ENCODE measurements around the gene SPECC1. TPM values are rescaled to one million over a fixed set of nuclear protein-coding genes. Genes with fewer than 3 reads are reported as not detected.

The SPECC1 gene
- total and polyA plus RNA-seq, 10 of the 15 experiments (the other 5 are each of a cell fraction or from before 2014, with no cell fraction given), result 6.4 to 40.6 (median 23.9) TPM

GRCh38 chr17:20210180-20210579, 201.0 kb downstream of the SPECC1 start:
- Histone ChIP-seq H3K36me3 (ENCODE audit: control insufficient read depth in 2 of 2, insufficient read depth in 2 of 2, low read length in 1 of 2) (no peaks in the 10 kb centered on the region), H3K4me1 (ENCODE audit: control insufficient read depth, insufficient read depth, low read length) (no peaks in the 10 kb centered on the region), H3K9me3 (replicated peaks; ENCODE audit: control insufficient read depth, insufficient read depth, low read length) (no peaks in the 10 kb centered on the region), H3K27ac (ENCODE audit: control insufficient read depth, insufficient read depth) (no peak overlapping the region), H3K9ac (ENCODE audit: control insufficient read depth, insufficient read depth, low read length) (no peak overlapping the region), H4K20me1 (ENCODE audit: control insufficient read depth, insufficient read depth) (no peaks in the 10 kb centered on the region), H3K79me2 (ENCODE audit: control insufficient read depth, insufficient read depth, low read length) (no peaks in the 10 kb centered on the region), H3K4me2 (ENCODE audit: control insufficient read depth, insufficient read depth) (no peak overlapping the region), H3K4me3 (no peak overlapping the region), H2AFZ (ENCODE audit: control insufficient read depth, low read depth, low read length) (no peak overlapping the region), H3K27me3 (replicated peaks in 1 of 2; ENCODE audit: control insufficient read depth in 2 of 2, insufficient read depth in 2 of 2, low read length in 1 of 2) (no peaks in the 10 kb centered on the region)
- no peak for TF ChIP-seq YBX1 (IDR thresholded peaks at IDR 0.05)
- TF ChIP-seq, protein P1, sequence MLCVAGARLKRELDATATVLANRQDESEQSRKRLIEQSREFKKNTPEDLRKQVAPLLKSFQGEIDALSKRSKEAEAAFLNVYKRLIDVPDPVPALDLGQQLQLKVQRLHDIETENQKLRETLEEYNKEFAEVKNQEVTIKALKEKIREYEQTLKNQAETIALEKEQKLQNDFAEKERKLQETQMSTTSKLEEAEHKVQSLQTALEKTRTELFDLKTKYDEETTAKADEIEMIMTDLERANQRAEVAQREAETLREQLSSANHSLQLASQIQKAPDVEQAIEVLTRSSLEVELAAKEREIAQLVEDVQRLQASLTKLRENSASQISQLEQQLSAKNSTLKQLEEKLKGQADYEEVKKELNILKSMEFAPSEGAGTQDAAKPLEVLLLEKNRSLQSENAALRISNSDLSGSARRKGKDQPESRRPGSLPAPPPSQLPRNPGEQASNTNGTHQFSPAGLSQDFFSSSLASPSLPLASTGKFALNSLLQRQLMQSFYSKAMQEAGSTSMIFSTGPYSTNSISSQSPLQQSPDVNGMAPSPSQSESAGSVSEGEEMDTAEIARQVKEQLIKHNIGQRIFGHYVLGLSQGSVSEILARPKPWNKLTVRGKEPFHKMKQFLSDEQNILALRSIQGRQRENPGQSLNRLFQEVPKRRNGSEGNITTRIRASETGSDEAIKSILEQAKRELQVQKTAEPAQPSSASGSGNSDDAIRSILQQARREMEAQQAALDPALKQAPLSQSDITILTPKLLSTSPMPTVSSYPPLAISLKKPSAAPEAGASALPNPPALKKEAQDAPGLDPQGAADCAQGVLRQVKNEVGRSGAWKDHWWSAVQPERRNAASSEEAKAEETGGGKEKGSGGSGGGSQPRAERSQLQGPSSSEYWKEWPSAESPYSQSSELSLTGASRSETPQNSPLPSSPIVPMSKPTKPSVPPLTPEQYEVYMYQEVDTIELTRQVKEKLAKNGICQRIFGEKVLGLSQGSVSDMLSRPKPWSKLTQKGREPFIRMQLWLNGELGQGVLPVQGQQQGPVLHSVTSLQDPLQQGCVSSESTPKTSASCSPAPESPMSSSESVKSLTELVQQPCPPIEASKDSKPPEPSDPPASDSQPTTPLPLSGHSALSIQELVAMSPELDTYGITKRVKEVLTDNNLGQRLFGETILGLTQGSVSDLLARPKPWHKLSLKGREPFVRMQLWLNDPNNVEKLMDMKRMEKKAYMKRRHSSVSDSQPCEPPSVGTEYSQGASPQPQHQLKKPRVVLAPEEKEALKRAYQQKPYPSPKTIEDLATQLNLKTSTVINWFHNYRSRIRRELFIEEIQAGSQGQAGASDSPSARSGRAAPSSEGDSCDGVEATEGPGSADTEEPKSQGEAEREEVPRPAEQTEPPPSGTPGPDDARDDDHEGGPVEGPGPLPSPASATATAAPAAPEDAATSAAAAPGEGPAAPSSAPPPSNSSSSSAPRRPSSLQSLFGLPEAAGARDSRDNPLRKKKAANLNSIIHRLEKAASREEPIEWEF (IDR thresholded peaks at IDR 0.05; ENCODE audit: insufficient replicate concordance, low read depth, low read length), result no peak
- no peak for TF ChIP-seq SUPT20H (IDR thresholded peaks at IDR 0.05; ENCODE audit: borderline replicate concordance, control insufficient read depth, low read depth, low read length)
- no peak for TF ChIP-seq SP1 (IDR thresholded peaks at IDR 0.05; ENCODE audit: low read depth, low read length)
- no peak for TF ChIP-seq NFYA (IDR thresholded peaks at IDR 0.05; ENCODE audit: borderline replicate concordance, low read depth, low read length)
- TF ChIP-seq RB1 (IDR thresholded peaks at IDR 0.05; ENCODE audit: borderline replicate concordance), result no peak
- no peak for TF ChIP-seq ELK1 (IDR thresholded peaks at IDR 0.05; ENCODE audit: low read depth, low read length)
- TF ChIP-seq IKZF1 (conservative IDR thresholded peaks at IDR 0.05), result no peak
- no peak for TF ChIP-seq MTA3 (IDR thresholded peaks at IDR 0.05; ENCODE audit: borderline replicate concordance, low read length)
- TF ChIP-seq, protein P2, sequence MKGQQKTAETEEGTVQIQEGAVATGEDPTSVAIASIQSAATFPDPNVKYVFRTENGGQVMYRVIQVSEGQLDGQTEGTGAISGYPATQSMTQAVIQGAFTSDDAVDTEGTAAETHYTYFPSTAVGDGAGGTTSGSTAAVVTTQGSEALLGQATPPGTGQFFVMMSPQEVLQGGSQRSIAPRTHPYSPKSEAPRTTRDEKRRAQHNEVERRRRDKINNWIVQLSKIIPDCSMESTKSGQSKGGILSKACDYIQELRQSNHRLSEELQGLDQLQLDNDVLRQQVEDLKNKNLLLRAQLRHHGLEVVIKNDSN (IDR thresholded peaks at IDR 0.05; ENCODE audit: borderline replicate concordance, extremely low read length, insufficient read depth, low read depth, low read length), result no peak
- no peak for TF ChIP-seq ZBED1 (IDR thresholded peaks at IDR 0.05; ENCODE audit: borderline replicate concordance)
- TF ChIP-seq YY1 (IDR thresholded peaks at IDR 0.05; ENCODE audit: low read depth, low read length), result no peak
- TF ChIP-seq LARP7 (IDR thresholded peaks at IDR 0.05), result no peak
- TF ChIP-seq HDAC2 (IDR thresholded peaks at IDR 0.05), result no peak
- TF ChIP-seq FOXM1 (IDR thresholded peaks at IDR 0.05; ENCODE audit: low read depth, low read length), result no peak
- TF ChIP-seq STAT1 (conservative IDR thresholded peaks at IDR 0.05), result no peak
- FAIRE-seq (no peak), ATAC-seq (no peak), DNase-seq (ENCODE audit: low read depth, low spot score) (no peak)
- POLR2A ChIA-PET, result interaction anchor here (0.6 kb wide), 1 partner anchor 27 kb away, joined by 8 read pairs; no protein-coding TSS in a partner anchor
- RAD21 ChIA-PET (ENCODE audit: unreplicated experiment), result no interaction called here
- intact Hi-C loops (cut with micrococcal nuclease; ENCODE audit: unreplicated experiment), result no loop called here
- BruUV-seq (replicated peaks), result no TSS peak
- in situ Hi-C loops (cut with MboI), result no loop called here
- SMC1A ChIA-PET (ENCODE audit: uncharacterized antibody, unreplicated experiment), result no interaction called here
- CTCF ChIA-PET, result interaction anchor here (2.1 kb wide), 1 partner anchor 17 kb away, joined by 7 read pairs; no protein-coding TSS in a partner anchor
- 100% methylated on average over 4 of the region's 4 CpGs for WGBS (ENCODE audit: insufficient coverage, insufficient replicate concordance, low lambda C conversion rate, missing lambda C conversion rate)
